ENCODE data around the gene FIGNL1.

GRCh38 chr7:50446542-50446960 is 3.6 kb downstream of the FIGNL1 start:
- TF ChIP-seq CTCF (IDR thresholded peaks at IDR 0.05; ENCODE audit: extremely low read depth in 1 of 2, insufficient read depth in 1 of 2, low read depth in 1 of 2, low read length in 2 of 2) = no peak
- peak; percentile 74 for TF ChIP-seq GATA2 (IDR thresholded peaks at IDR 0.05; ENCODE audit: insufficient read depth, insufficient read length, low read depth, low read length)

Data from endothelial cell of umbilical vein (primary cell).